ENCODE measurements around the gene CPTP. TPM values are rescaled to one million over a fixed set of nuclear protein-coding genes. Genes with fewer than 3 reads are reported as not detected.
A peak's percentile ranks its signal among the peaks of the same experiment; 100 is the strongest.

Gene CPTP
- total and polyA plus RNA-seq, 4 donors, result 7.9 to 45.1 (median 22.5) TPM

GRCh38 chr1:1275836-1276235, 48.8 kb upstream of the CPTP start:
- Histone ChIP-seq H3K4me3 (ENCODE audit: low read depth in 1 of 3, low read length in 3 of 3) (no peak overlapping the region), H3K4me1 (ENCODE audit: control insufficient read depth in 4 of 4, insufficient read depth in 4 of 4, low read length in 3 of 4) (peaks cover 13 to 36% (median 27%) of the 10 kb centered on the region in 4 donors), H3K9ac (ENCODE audit: low read depth in 1 of 2, low read length in 2 of 2) (no peak overlapping the region), H3K36me3 (ENCODE audit: control insufficient read depth in 4 of 4, insufficient read depth in 3 of 4, low read depth in 1 of 4, low read length in 3 of 4) (peaks cover 0 to under 1% (median 0%) of the 10 kb centered on the region in 4 donors), H3K27me3 (ENCODE audit: control insufficient read depth in 4 of 4, insufficient read depth in 4 of 4, low read length in 3 of 4) (no peaks in the 10 kb centered on the region), H3K9me3 (ENCODE audit: control insufficient read depth in 4 of 4, low read length in 3 of 4) (no peaks in the 10 kb centered on the region), H3K27ac (ENCODE audit: low read depth in 1 of 2, low read length in 2 of 2) (no peak overlapping the region)
- TF ChIP-seq NR2F2 (IDR thresholded peaks at IDR 0.05) (no peak), EGR1 (IDR thresholded peaks at IDR 0.05; ENCODE audit: low read depth in 2 of 2) (no peak), JUND (IDR thresholded peaks at IDR 0.05) (no peak)
- 84% methylated on average over 9 of the region's 9 CpGs for WGBS
- no peak for DNase-seq (ENCODE audit: low spot score)

- H3K36me3 ChIP-seq (ENCODE audit: control insufficient read depth in 4 of 4, insufficient read depth in 3 of 4, low read depth in 1 of 4, low read length in 3 of 4), result no peaks in the 10 kb centered on the region
- no peak overlapping the region for H3K4me3 ChIP-seq (ENCODE audit: low read depth in 1 of 3, low read length in 3 of 3)
- TF ChIP-seq JUND (IDR thresholded peaks at IDR 0.05) (no peak), TAF1 (conservative IDR thresholded peaks at IDR 0.05) (no peak), RAD21 (IDR thresholded peaks at IDR 0.05) (no peak), GABPA (IDR thresholded peaks at IDR 0.05 in 1 of 2, conservative IDR thresholded peaks at IDR 0.05 in 1 of 2) (no peak), RXRA (IDR thresholded peaks at IDR 0.05) (no peak), FOXA2 (IDR thresholded peaks at IDR 0.05) (no peak), CTCF (IDR thresholded peaks at IDR 0.05; ENCODE audit: low read depth, low read length, missing input control) (no peak), SP1 (IDR thresholded peaks at IDR 0.05) (peak; percentile 24), REST (IDR thresholded peaks at IDR 0.05) (no peak), HNF4A (conservative IDR thresholded peaks at IDR 0.05) (peak; percentile 46 to 60), ATF3 (IDR thresholded peaks at IDR 0.05) (no peak), MAX (IDR thresholded peaks at IDR 0.05) (no peak), EGR1 (IDR thresholded peaks at IDR 0.05; ENCODE audit: low read depth in 2 of 2) (no peak), NR2F2 (IDR thresholded peaks at IDR 0.05) (no peak), YY1 (IDR thresholded peaks at IDR 0.05) (no peak)
- TF ChIP-seq, protein P1, sequence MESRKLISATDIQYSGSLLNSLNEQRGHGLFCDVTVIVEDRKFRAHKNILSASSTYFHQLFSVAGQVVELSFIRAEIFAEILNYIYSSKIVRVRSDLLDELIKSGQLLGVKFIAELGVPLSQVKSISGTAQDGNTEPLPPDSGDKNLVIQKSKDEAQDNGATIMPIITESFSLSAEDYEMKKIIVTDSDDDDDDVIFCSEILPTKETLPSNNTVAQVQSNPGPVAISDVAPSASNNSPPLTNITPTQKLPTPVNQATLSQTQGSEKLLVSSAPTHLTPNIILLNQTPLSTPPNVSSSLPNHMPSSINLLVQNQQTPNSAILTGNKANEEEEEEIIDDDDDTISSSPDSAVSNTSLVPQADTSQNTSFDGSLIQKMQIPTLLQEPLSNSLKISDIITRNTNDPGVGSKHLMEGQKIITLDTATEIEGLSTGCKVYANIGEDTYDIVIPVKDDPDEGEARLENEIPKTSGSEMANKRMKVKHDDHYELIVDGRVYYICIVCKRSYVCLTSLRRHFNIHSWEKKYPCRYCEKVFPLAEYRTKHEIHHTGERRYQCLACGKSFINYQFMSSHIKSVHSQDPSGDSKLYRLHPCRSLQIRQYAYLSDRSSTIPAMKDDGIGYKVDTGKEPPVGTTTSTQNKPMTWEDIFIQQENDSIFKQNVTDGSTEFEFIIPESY (IDR thresholded peaks at IDR 0.05), result no peak
- no peaks in the 10 kb centered on the region for H3K9me3 ChIP-seq (ENCODE audit: control insufficient read depth in 4 of 4, low read length in 3 of 4)
- no peaks in the 10 kb centered on the region for H3K27me3 ChIP-seq (ENCODE audit: control insufficient read depth in 4 of 4, insufficient read depth in 4 of 4, low read length in 3 of 4)
- no peak overlapping the region for H3K27ac ChIP-seq (ENCODE audit: low read depth in 1 of 2, low read length in 2 of 2)
- DNase-seq (ENCODE audit: low spot score), result no peak
- H3K9ac ChIP-seq (ENCODE audit: low read depth in 1 of 2, low read length in 2 of 2), result no peak overlapping the region
- 78% methylated on average over 13 of the region's 13 CpGs for WGBS
- peaks cover 12 to 33% (median 22%) of the 10 kb centered on the region in 4 donors for H3K4me1 ChIP-seq (ENCODE audit: control insufficient read depth in 4 of 4, insufficient read depth in 4 of 4, low read length in 3 of 4)
These were observed 46.0 kb upstream of the CPTP start for GRCh38 chr1:1278620-1279019.
